ENCODE measurements around the gene CRACDL.

DNA sequence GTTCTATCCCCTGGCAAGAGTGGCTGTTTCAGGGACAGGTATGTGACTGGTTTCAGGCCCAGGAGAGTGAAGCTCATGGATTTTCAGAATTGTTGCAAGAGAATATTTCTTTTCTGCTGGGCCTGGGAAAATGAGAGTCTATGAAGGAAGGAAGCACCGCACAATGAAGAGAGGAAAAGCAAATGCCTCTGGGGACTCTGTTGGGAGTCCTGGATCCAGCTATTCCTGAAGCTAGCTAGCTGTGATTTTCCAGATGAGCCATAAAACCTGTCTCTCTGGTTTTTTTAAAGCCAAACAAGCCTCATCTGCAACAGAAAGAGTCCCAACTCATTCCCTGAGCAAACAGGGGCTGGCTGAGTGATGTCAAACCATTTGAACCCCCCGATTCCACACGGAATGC is 53.7 kb downstream of the CRACDL start:
- TF ChIP-seq, protein P1, sequence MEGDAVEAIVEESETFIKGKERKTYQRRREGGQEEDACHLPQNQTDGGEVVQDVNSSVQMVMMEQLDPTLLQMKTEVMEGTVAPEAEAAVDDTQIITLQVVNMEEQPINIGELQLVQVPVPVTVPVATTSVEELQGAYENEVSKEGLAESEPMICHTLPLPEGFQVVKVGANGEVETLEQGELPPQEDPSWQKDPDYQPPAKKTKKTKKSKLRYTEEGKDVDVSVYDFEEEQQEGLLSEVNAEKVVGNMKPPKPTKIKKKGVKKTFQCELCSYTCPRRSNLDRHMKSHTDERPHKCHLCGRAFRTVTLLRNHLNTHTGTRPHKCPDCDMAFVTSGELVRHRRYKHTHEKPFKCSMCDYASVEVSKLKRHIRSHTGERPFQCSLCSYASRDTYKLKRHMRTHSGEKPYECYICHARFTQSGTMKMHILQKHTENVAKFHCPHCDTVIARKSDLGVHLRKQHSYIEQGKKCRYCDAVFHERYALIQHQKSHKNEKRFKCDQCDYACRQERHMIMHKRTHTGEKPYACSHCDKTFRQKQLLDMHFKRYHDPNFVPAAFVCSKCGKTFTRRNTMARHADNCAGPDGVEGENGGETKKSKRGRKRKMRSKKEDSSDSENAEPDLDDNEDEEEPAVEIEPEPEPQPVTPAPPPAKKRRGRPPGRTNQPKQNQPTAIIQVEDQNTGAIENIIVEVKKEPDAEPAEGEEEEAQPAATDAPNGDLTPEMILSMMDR (IDR thresholded peaks at IDR 0.05): no peak
- TF ChIP-seq POLR2AphosphoS5 (IDR thresholded peaks at IDR 0.05) (no peak), POLR2A (IDR thresholded peaks at IDR 0.05) (no peak)

Measured in prostate gland (tissue), 2 donors.